ENCODE measurements around the gene CCDC38. TPM values are rescaled to one million over a fixed set of nuclear protein-coding genes. Genes with fewer than 3 reads are reported as not detected.

The CCDC38 gene
- total RNA-seq (under 1 TPM in 2 of 9 donors, not detected in 7; 0.08 to 0.20 TPM), polyA plus RNA-seq (under 1 TPM in 1 of 2 donors, not detected in 1; 0.03 TPM)
- long read RNA-seq, donor 1, result 0 reads
- long read RNA-seq, donor 2, partial matches to known transcripts, result 0 of 1 reads
- long read RNA-seq, donor 2, other reads (novel, unspliced or antisense), result 1 of 1 reads
- long read RNA-seq, donor 3, result 0 reads

GRCh38 chr12:95942524-95943329 lies at the start of gene CCDC38:
Gene CCDC38, minus strand, starts transcription at chr12:95942614. Its CDS starts 6,105 bp downstream, at chr12:95936509.
- DNase-seq, result peak; percentile 72 to 85 (median 80)
- no peaks in the 10 kb centered on the region for H3K36me3 ChIP-seq
- peaks cover 0 to 14% (median 6%) of the 10 kb centered on the region in 12 donors for H3K4me1 ChIP-seq
- 1% methylated on average over 22 to 51 of the region's 51 CpGs for WGBS, 4 donors
- intact Hi-C loops (cut with DNase I), result loop anchor here in 1 of 10 donors (2.0 kb wide), 1 partner anchor 350 kb away; no protein-coding TSS in a partner anchor
- peak within 1 kb of the TSS; percentile 62 to 92 (median 76) for H3K4me3 ChIP-seq
- no peaks in the 10 kb centered on the region for H3K27me3 ChIP-seq
- no peak for TF ChIP-seq POLR2A (IDR thresholded peaks at IDR 0.05)
- TF ChIP-seq, protein P1, sequence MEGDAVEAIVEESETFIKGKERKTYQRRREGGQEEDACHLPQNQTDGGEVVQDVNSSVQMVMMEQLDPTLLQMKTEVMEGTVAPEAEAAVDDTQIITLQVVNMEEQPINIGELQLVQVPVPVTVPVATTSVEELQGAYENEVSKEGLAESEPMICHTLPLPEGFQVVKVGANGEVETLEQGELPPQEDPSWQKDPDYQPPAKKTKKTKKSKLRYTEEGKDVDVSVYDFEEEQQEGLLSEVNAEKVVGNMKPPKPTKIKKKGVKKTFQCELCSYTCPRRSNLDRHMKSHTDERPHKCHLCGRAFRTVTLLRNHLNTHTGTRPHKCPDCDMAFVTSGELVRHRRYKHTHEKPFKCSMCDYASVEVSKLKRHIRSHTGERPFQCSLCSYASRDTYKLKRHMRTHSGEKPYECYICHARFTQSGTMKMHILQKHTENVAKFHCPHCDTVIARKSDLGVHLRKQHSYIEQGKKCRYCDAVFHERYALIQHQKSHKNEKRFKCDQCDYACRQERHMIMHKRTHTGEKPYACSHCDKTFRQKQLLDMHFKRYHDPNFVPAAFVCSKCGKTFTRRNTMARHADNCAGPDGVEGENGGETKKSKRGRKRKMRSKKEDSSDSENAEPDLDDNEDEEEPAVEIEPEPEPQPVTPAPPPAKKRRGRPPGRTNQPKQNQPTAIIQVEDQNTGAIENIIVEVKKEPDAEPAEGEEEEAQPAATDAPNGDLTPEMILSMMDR (IDR thresholded peaks at IDR 0.05), result no peak
- no peaks in the 10 kb centered on the region for H3K9me3 ChIP-seq
- H3K27ac ChIP-seq, result peak within 1 kb of the TSS; percentile 20 to 90 (median 74)
- peak; percentile 90 to 99 (median 96) for ATAC-seq

DNA sequence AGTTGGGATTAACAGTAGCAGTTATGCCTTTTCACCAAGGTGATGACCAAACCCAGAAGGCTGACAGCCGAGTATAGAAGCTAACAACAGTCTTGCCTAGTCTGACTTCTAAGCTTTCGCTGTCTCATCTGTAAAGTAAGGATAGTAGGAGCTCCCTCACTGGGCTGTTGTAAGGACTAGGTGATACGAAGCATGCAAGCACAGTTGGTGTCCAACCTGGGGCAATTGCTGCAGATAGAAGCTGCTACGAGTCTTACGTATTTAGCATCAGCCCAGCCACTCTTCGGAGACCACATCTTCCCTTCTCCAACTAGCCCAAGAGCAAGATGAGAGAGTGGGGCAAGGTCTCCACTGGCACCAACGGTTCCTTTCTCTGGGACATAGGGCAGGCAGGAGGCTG lies 47.7 kb upstream of the CCDC38 start:
- Histone ChIP-seq H3K4me3 (no peak overlapping the region), H3K27ac (no peak overlapping the region), H3K9me3 (no peaks in the 10 kb centered on the region), H3K4me1 (no peaks in the 10 kb centered on the region), H3K36me3 (no peaks in the 10 kb centered on the region), H3K27me3 (no peaks in the 10 kb centered on the region)
- no peak for ATAC-seq
- TF ChIP-seq, protein P1 (IDR thresholded peaks at IDR 0.05), result no peak
- no peak for TF ChIP-seq POLR2A (IDR thresholded peaks at IDR 0.05)
- no peak for DNase-seq
- intact Hi-C loops (cut with DNase I), result loop anchor here in 6 of 10 donors (5.0 to 10.0 kb wide), 3 partner anchors 163 to 405 kb away; no protein-coding TSS in a partner anchor
- WGBS, 4 donors, result 66 to 75% (median 72%) methylated on average over 7 of the region's 7 CpGs

DNA sequence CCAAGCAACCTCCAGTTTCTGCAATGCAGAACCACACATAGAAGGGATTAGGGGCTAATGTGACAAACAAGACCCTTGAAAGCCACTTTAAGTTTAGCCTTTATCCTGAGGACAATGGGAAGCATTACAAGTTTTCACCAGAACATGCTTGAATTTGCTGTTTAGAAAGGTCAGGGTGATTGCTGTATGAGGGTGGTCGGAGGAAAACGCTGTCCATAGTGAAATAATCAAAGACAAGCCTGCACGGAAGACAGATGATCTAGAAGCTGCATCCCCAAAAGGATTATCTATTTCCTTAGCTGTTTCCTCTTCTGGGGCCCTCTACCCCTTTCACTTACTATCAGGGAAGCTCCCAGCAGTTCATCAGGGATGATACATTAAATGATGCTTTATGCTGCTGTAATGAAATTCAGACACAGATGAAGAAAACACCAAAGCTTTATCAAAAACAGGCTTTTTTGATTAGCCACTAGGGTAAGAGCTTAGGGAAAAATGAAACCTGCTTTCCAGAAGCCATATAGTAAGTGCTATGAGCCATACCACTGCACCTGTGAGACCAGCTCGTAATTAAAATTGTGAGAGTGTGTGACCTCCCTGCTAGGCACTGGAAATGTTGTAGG lies 47.2 kb upstream of the CCDC38 start:
- ATAC-seq, result no peak
- WGBS, 4 donors, result 54 to 65% (median 60%) methylated on average over 4 of the region's 4 CpGs
- Histone ChIP-seq H3K27ac (no peak overlapping the region), H3K4me1 (no peaks in the 10 kb centered on the region), H3K9me3 (no peaks in the 10 kb centered on the region), H3K27me3 (no peaks in the 10 kb centered on the region), H3K36me3 (no peaks in the 10 kb centered on the region), H3K4me3 (no peak overlapping the region)
- intact Hi-C loops (cut with DNase I), result loop anchor here in 6 of 10 donors (5.0 to 10.0 kb wide), 3 partner anchors 162 to 405 kb away; no protein-coding TSS in a partner anchor
- no peak for DNase-seq
- no peak for TF ChIP-seq POLR2A (IDR thresholded peaks at IDR 0.05)
- TF ChIP-seq, protein P1 (IDR thresholded peaks at IDR 0.05), result no peak

Measured in heart left ventricle (tissue), 16 donors.